Fibroblast of skin of left biceps (primary cell): Measurements from ENCODE around the gene PARN.
A peak's percentile ranks its signal among the peaks of the same experiment; 100 is the strongest.

Source experiments
- DNase-seq, 2 experiments: peaks; one replicate each; pipeline ENCODE4 v3.0.0-alpha.2; 2013; ENCODE audit warnings: low read depth in 2 of 2

The PARN gene

DNA sequence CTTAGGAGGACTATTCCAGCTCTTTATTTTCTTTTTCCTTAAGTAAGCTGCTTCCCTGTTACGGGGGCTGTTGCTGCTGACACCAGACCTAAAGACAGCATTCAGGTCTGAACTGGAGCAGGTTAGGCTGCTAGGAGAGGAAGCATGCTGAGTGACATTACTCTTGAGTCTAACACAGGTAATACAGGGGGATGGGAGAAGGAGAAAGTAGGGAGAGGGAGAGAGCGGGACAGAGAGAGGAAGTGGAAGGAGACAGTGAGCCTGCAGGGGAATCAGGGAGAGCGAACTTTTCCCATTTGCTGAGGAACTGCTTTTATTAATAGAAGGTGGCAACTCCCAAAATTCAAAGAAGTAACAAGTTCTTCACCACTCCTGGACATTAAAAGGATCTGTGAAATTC is 130.9 kb downstream of the PARN start:
- no peak for DNase-seq

DNA sequence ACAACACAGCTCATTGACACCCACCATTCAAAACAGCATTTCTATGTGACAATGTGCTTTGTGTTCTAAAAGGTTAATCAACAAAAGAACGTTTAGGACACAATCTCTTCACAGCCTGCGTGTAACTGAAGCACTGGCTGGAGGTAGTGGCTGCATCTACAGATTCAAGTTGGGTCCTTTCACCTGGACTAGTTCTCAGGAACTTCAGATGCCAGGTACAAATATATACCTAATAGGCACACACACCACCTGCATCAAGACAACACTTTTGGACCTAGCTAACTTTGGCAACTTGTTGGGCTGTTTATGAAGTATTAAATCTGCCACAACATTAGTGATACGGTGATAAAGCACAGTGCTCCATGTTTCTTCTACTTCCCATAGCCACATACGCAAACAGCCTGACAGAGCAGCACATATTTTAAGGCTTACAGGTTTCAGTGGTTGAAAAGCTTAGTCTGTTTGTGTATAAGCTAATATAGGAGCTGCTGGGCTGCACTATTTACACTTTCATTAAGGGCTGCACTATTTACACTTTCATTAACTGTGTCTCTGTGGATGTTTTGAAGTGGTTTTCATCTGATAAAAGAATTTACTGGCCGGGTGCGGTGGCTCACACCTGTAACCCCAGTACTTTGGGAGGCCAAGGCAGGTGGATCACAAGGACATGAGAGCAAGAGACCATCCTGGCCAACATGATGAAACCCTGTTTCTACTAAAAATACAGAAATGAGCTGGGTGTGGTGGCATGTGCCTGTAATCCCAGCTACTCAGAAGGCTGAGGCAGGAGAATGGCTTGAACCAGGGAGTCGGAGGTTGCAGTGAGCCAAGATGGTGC is 132.6 kb downstream of the PARN start:
- DNase-seq, result no peak

DNA sequence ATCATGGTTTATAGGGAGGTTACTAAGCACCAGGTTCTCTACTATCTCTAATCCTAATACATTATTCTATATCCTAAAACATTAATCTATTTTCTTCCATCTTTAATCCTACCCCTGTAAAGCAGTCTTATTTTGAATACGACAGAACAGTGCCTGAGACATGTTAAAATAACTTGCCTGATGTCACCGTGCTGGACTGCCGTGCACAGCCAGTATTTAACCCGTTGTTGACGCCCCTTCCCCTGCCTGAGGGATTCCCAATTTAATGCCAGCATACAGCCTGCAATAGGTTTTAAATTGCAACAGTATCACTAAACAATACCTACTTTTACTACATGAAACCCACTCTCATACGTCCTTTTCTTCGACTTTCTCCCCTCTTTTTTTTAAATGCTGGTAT is 133.3 kb downstream of the PARN start:
- no peak for DNase-seq

DNA sequence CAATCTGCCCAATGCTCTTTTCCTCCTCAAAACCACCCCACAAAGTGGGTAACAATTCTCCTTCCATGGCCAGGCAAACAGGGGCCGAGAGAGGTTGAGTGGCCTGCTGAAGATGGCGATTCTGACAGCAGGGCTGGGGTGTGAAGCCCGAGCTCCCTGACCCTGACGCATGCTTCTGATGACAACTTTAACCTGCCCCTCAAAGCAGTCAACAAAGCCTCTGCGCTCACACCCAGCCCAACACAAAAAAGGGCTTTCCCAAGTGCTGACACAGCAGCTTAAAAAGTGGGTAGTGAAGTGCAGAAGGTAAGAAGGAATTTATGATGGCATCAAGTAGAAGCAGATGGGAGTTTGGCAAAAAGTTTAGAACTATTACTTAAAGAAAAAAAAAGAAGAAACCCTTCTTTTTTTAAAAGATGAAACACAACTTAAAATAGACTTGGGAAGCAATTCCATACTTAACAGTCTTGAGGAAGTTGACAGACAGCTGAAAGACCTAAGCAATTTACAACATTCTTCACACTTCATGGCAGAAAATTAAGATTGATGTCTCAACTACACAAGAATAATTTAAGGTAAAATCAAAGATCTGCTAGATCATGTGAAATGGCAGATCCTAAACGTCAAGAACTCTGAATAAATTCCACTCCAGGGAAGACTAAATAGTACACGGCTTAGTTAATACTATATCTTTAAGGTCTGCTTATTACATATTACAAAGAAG is 133.9 kb downstream of the PARN start:
- no peak for DNase-seq

DNA sequence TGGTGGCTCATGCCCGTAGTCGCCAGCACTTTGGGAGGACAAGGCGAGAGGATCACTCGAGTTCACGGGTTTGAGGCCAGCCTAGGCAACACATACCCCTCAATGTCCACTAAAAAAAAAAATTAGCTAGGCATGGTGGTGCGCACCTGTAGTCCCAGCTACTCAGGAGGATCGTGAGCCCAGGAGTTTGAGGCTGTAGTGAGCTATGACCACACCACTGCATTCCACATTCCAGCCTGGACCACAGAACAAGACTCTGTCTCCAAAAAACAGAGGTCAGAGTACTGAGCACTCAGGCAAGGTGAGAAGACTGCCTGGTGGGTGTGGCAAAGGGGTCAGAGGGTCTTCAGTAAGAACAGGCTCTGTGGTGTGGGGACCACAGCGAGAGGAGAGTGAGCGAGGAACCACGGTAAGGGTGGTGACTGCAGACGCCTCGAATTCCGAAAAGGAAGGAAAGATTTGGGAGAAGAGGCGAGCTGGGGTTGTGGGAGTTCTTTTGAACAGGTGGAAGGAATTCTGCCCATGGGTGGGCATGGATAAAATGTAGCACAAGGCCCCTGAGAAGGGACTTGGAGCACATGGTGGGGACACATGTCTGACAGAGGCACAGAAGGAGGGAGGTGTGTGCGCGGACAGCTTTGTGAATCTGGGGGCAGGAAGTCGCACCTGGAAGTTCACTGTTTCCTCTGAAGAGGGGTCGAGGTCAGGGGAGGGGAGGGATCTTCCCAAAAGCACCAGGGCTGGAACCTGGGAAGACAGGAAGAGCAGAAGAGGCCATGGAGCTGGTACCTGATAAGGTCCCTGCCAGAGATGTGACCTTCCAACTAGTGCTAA is 134.6 kb downstream of the PARN start:
- no peak for DNase-seq

DNA sequence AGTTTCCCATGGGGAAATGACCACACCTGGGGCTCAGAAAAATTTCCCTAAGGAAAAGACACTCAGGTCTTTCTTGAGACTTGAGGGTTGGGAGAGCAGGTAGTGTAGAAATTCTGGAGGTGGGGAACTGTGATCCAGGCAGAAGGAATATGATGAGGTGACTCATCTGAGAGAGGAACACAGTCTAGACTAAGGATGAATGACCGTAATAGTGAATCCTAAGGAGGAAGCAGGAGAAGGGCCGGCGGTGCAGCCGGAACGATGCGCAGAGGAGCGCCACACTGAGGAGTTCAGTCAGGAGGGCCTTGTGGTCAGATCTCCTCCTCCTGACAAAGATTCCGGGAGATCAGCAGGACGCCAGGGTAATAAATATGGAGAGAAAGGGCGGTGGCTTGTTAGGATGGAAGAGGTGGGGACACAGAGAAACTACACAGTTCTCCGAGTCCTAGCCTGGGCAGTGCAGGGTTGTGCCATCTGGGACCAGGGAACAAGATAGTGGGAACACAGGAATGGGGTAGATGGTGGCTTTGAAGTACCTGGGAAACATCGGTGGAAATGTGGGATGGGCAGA is 135.6 kb downstream of the PARN start:
- no peak for DNase-seq

DNA sequence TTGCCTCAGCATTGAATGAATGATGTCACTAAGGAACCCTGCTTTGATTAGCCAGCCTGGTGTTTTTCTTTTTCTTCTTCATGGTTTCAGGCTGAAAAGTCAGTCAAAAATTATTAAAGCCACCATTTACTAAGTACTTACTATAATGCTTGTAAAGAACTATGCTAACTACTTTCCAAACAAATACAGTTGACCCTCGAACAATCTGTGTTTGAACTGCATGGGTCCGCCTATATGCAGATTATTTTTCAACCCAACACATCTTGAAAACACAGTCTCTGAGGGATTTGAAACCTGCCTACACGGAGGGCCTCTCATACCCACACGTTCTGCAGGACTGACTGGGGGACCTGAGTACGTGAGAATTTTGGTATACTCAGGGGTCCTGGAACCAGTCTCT is 136.3 kb downstream of the PARN start:
- no peak for DNase-seq

DNA sequence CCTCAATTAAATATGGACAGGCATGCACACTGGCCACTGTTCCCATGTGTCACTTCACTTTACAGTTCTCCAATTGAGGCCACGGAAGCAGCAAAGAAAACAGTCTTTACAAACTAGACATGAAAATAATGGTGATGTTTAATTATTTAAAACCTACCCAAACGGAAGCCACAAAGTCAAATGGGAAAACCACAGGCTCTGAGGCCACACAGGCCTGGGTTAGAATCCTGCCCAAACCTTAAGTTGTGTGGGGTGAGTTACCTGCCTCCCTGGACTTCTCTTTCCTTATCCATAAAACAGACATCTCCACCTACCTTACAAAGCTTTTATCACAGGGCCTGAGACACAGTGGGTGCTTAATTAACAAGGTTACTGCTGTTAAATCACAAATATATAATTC is 137.4 kb downstream of the PARN start:
- DNase-seq, result no peak

DNA sequence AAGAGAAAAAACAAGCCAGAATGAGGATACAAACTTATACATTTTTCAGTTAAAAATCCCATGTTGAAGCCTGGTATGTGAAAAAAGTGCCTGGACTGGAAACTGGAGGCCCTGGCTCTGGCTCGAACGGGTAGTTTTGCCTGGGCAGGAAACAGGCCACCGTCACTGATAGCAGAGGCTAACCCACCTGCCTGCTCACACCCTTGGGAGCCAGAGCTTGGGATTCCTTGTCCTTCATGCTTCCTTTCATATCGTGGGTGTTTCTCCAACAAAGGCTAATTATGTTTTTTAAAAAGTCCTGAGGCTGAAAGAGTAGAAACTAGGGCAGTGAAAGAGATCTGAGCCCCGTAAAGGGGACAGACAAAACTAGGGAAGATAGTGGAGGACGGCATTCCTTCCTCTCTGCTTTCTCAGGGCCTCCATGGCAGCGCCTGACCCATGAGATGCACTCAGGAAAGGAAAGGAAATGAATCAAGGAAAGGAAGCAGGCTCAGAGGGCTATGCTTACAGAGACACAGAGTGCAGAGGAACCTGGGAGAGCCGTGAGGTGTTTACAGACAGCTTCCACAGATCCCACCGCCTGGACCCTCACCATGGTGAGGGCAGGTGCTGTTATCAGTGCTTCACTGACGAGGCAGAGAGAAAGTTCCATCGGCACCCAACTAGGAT is 138.1 kb downstream of the PARN start:
- DNase-seq, result no peak

DNA sequence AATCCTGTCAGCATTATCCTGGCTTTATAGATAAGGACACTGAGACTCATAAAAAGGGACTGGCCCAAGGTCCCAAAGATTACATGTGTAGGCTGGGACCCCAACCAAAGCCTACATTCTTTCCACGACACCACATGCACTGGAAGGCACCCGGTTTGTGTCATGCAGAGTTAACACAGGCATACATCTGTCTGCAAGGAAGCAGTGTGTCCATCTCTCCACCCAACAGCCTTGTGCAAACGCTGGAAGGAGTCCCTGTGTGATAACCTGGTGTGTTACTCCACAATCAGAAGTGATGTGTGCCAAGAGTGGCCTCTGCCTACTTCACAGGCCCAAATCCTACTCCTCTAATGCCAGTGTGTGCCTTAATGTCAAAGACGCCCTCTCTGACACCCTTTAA is 139.8 kb downstream of the PARN start:
- DNase-seq, result no peak

DNA sequence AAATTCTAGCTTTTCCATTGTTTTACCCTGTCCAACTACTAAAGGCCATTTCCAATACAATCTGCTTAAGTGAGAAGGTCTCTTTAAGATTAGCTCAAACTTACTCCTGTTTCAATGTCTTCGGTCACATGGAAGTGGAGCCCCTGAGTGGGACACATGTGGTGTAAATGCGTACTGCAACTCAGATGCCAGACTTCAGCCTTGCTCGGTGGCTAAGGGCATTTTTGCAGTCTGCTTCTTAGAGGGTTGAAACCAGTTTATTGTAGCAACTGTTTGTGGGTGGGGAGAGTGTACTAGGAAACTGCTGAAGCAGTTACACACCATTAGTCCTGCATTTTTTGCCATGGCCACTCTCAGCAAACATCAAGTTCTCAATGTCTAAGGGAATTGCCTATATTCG is 140.6 kb downstream of the PARN start:
- no peak for DNase-seq

DNA sequence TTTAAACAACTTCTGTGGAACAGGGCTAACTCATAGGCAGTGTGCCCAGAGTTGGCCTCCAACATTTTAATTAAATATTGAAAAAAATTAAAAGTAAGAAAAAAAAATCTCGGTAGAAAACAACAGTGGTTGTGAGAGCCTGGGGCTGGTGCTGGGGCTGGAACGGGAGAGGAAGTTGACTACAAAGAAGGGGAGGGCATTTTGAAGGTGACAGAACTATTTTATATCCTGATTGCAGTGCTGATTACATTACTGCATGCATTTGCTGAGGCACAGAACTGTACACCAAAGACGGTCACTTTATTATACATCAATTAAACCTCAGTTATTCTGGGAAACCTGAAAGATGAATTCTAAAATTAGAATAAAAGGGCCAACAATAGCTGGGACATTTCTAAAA is 142.5 kb downstream of the PARN start:
- DNase-seq, result no peak

DNA sequence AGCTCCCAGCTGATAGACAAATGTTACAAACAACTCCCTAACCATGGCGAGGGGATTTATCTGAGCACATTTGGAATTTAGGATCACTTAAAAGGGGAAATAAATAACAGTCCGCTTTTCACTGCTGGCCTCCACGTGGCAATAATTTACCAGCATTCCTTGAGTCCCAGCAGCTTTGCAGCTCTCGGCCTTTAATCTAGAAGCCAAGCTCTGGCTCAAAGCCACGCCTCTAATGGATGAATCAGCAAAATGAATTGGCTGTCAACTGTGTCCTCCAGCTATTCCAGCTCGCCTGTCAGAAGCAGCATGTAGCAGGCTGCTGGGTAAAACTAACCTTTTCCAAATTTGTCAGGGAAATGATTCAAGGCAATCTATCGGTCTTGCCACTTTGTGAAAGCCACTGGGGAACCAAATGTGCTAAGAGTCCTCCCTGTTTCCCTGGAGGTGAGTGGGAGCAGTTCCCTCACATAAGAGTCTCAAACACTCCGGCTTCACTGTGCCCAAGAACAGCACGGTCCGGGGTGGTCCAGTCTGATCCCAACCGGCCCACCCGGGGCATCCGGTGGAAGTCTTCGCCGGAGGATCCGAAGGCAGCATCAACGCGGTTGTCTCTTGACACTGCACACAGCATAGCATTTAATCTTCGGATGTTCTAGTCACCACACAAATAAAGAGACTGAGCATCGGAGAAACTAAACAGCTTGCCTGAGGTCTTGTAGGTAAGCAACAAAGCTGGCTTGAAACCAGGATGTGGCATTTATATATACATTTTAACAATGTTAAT is 143.3 kb downstream of the PARN start:
- peak; percentile 97 for DNase-seq

DNA sequence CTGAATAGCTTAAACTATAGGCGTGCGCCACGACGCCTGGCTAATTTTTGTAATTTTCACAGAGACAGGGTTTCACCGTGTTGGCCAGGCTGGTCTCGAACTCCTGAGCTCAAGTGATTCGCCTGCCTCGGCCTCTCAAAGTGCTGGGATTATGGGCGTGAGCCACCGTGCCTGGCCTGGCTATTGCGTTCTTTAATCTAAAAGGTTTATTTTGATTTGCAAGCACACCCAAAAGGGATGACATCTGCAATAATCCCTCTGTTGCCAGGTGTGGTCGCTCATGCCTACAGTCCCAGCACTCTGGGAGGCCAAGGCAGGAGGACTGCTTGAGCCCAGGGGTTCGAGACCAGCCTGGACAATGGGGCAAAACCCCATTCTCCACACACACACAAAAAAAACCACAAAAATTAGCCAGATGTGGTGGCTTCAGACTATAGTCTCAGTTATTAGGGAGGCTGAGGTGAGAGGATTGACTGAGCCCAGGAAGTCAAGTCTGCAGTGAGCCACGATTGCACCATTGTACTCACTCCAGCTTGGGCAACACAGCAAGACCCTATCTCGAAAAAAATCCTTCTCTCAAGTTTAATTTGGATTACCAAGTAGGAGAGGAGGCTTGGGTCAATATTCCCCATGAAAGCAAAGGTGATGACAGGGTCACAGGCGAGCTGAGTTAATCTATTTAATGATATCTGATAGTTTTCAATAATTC is 144.1 kb downstream of the PARN start:
- no peak for DNase-seq

DNA sequence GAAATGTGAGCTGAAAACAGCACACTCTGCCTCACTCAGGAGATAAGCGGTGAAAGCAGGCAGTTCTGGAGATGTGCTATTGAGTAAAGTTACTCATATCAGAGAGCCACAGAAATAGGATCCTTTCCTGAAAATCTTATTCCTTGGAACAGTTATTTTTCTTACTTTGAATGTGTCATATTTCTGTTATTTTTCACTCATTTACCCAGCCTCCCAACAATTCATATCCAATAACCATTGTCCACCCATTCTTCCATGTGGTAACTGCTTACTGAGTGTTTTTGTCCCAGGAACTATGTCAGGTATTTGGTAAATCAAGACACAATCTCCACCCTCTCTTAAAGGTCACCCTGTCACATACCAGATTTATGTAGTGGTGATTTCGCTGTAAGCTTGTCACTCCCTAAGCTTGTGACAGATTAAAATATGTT is 144.9 kb downstream of the PARN start:
- no peak for DNase-seq

DNA sequence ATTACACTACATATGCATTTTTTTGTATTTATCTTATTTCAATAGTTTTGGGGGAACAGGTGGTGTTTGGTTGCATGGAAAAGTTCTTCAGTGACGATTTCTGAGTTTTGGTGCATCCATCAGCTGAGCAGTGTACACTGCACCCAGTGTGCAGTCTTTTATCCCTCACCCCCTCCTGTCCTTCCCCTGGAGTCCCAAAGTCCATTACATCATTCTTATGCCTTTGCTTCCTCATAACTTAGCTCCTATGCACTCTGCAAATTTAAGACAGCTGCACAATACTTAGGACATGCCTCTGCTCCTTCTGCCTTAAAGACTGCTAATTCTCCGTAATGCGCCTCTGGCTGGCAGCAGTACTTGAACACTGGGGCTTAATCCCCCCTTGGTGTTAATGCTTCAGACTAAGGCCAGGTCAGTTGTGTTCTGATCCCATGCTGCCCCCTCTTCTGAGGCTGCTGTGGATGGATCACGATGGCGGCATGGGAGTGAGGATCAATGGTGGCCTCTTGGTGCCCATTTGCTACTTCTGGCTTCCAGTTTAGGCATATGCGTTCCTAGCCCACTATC is 146.2 kb downstream of the PARN start:
- DNase-seq, result no peak

DNA sequence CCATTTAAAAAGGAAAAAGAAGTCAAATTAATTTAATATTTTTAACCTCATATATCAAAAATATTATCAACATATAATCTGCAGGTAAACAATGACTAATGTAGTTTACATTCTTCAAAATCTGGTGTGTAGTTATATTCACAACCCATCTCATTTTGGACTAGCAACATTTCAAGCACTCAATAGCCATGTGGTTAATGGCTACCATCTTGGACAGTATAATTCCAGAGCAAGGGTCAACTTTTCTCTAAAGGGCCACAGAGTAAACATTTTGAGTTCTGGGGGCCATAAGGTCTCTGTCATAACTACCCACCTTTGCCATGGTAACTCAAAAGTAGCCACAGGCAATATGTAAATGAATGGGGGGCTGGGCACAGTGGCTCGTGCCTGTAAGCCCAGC is 153.9 kb downstream of the PARN start:
- no peak for DNase-seq

DNA sequence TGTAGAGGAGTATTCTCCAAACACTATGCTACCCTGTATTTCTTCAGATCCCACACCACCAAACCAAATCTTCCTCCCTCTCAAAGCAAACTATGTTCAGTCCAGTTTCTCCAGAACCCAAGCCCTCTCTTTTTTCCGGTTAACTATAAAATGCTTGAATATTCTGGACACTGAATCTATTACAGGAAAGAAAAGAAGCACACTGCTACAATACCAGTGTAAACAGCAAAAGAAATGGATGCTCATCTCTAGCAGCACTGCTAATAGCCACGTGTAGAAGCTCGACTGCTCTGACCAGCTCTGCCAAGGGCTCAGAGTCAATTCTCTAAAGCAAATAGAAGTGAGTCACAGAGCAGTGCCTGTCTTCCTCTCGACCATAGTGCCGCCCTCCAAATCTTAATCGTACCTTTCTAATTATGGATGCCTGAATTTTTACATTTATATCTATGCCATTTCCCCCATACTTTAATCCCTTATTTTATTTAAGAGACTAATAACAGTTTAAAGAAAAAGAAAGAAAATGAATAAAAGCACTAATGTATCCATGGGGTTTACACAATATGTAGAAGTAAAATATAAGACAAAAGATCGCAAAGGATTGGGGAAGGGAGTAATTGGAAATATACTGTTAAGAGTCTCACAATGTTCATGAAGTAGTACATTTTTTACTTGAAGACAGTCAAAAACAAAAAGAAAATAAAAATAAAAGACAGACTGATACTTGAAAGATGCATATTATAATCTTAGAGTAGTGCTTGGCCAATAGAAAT is 154.5 kb downstream of the PARN start:
- no peak for DNase-seq

DNA sequence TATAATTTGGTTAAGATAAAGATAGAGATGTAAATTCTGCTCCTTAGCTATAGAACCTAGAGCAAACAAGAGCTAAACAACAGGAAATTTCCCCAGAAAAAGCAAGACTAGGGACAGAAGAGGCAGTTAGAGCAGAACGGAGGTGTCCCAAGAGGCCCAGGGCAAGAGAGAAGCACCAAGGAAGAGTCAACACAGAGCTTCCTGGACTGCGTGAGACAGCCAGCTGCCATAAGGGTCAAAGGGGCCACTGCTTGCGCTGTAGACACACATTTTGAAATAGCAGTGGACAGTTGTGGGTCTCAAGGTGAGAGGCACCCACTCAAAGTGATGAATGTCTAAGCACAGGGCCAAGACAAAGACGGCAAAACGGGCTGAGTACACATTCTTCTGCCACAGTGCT is 156.6 kb downstream of the PARN start:
- no peak for DNase-seq
